HG02884 (cell line): Measurements from ENCODE around the gene ZMIZ1.
A peak's percentile ranks its signal among the peaks of the same experiment; 100 is the strongest.

Experiments
- ATAC-seq: cut with Tn5 transposase; IDR thresholded peaks from one replicate; pipeline ENCODE4 v1.9.1; 2021; ENCODE audit warnings: mild to moderate bottlenecking, moderate library complexity; ENCODE audit not compliant: unreplicated experiment

Gene ZMIZ1

GRCh38 chr10:79237454-79238157 lies 168.8 kb downstream of the ZMIZ1 start:
- ATAC-seq, result no peak

- no peak for ATAC-seq
Measured at GRCh38 chr10:79238158-79238520, 169.4 kb downstream of the ZMIZ1 start.

- ATAC-seq, result no peak
Measured at GRCh38 chr10:79238606-79239005, 169.8 kb downstream of the ZMIZ1 start.

GRCh38 chr10:79239275-79239779 lies 170.6 kb downstream of the ZMIZ1 start:
- ATAC-seq, result no peak

GRCh38 chr10:79239924-79240581 lies 171.3 kb downstream of the ZMIZ1 start:
- ATAC-seq, result no peak

- ATAC-seq, result no peak
Measured at GRCh38 chr10:79241629-79241989, 172.8 kb downstream of the ZMIZ1 start.

GRCh38 chr10:79241990-79242619 lies 173.3 kb downstream of the ZMIZ1 start:
- peak; percentile 30 for ATAC-seq

- ATAC-seq, result no peak
Measured at GRCh38 chr10:79242620-79243152, 173.9 kb downstream of the ZMIZ1 start.

- ATAC-seq, result peak; percentile 44
Measured at GRCh38 chr10:79243181-79244067, 174.7 kb downstream of the ZMIZ1 start.

GRCh38 chr10:79244068-79244442 lies 175.3 kb downstream of the ZMIZ1 start:
- ATAC-seq, result no peak

GRCh38 chr10:79244841-79245504 lies 176.2 kb downstream of the ZMIZ1 start:
- peak; percentile 28 for ATAC-seq

- ATAC-seq, result no peak
Measured at GRCh38 chr10:79245539-79246208, 176.9 kb downstream of the ZMIZ1 start.

- ATAC-seq, result no peak
Measured at GRCh38 chr10:79246209-79246581, 177.4 kb downstream of the ZMIZ1 start.

- no peak for ATAC-seq
Measured at GRCh38 chr10:79246606-79247275, 178.0 kb downstream of the ZMIZ1 start.

- no peak for ATAC-seq
Measured at GRCh38 chr10:79247373-79248137, 178.8 kb downstream of the ZMIZ1 start.

- ATAC-seq, result no peak
Measured at GRCh38 chr10:79248341-79249185, 179.8 kb downstream of the ZMIZ1 start.
